DMS79 (cell line): ENCODE data around the gene ZBED3.
A peak's percentile ranks its signal among the peaks of the same experiment; 100 is the strongest.

Experiments
- DNase-seq: peaks from one replicate; lab custom pipeline; 2025; lab: John Stamatoyannopoulos, UW

The ZBED3 gene

DNA sequence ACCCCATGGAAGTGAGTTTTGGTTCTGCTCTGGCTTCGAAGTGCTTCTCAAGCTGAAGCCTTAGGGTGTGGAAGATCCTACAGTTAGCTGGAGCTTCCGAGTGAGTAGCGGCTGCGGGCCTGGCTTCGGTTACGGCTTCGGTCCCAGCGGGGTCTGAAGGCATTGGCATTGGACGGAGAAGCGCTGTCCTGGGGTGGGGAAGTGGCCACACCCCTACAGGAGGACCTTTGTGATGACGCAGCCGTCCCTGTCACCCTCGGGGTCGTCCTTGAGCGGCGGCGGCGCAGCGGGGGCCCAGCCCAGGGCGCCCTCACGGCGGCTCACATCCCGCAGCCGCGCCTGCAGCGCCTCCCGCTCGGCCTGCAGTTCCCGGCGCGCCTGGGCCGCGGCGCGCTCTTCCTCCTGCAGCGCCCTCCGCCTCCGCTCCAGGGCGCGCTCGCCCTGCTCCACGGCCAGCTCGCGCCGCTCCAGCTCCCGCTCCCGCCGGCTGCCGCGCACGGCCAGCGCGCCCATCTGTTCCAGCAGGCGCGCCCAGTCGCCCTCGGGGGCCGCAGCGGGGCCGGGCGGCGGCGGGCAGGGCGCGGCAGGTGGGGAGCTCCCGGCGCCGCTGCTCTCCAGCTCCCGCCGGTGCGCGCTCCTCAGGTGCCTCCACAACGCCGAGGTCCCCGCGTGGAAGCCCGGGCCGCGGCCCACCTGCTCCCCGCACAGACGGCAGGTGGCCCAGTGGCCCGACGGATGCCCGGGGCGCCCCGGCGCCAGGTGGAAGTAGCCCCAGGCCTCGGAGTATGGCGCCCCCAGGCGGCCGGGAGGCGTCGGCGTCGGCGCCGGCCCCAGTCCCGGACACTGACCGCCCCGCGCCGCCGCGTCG lies 9.9 kb downstream of the ZBED3 start:
- no peak for DNase-seq

DNA sequence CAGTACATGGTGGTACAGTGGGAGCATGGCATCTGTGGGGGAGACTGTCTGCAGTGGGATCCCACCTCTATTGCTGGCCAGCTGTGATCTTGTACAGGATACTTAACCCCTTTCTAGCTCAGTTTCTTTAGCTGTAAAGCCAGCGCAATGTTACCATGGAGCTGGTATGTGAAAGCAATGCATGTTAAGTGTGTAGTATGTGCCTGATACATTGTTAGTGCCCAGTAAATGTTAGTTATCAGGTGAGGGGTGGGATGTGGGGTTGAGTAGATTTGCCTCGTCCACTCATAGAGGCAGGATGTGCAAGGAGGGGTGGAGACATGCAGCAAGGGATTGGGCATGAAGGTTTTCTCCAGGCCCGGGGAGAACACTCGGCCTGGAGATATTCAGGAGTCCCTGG lies 12.3 kb downstream of the ZBED3 start:
- DNase-seq: no peak

DNA sequence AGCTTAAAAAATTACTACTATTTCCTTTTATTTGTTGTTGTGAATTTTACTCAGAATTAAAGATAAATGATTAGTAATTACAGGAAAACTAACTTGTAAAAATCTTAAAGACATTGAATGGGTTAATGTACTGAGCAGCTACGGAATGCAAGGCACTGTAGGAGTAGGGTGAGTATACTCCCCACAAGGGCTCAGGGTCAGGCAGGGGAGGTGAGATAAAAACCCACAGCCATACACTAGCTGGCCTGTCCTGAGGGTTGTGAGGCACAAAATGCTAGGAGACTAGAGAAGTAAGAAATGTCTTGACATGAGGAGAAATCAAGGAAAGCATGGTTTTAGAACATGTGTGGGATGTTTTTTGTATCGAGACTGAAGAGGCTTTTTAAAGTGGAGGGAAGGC lies 13.4 kb downstream of the ZBED3 start:
- no peak for DNase-seq

DNA sequence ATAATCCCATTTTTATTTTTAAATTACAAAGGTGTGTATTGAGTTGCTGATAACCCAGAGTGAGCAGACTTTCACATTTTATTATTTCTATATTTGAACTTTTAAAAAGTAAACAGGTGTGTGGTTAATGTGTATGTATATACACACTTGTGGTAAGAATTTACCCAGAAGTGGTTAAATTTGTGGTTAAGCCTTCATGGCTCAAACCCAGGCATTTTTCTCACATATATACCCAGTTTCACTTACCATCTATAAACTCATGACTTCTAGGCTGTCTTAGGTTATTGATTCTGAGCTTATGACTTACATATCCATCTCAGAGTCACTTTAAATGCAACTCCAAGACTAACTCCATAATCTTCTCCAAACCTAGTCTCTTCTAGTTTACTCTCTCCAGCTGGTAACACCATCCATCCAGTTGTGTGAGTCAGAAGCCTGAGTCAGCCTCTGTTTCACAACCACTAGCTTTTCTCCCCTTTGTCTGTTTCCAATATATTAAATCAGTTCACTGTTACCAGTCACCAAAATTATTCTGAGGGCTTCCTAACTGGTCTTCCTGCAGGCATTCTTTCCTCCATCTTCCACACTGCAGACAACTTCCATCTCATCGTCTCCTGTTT lies 20.2 kb downstream of the ZBED3 start:
- DNase-seq: no peak

DNA sequence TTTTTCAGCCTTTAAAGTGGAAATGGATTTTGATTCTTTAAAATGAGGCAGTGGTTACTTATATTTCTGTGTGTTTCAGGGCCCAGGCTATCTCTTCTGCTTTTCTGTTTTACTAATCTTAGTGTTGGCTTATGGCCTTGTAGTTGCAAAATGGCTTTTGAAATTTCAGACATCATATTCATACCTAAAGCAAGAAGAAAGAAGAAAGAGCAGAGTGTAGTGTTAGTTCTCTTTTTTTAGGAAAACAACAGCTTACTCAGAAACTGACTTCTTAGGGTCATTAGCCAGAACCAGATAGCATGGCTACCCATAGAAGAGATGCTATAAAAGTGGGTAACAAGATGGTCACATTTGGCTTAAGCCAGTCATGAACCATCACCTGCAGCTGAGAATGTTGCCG lies 20.9 kb downstream of the ZBED3 start:
- DNase-seq: no peak

DNA sequence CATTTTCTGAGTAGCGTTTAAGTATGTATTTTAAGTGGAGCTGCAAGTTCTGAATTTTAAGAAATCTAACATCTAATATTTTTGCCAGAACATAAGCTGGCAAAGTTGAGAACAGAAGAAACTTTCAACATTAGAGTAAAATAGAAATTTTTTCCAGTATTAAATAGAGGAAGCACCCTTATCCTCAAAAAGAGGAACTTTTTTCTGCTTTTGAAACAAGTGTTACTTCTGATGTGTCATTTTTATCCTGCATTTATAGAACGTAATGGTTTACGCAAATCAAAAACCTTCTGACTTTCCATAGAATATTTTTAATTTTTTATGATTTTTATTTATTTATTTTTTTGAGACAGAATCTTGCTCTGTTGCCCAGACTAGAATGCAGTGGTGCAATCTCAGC lies 21.8 kb downstream of the ZBED3 start:
- no peak for DNase-seq

DNA sequence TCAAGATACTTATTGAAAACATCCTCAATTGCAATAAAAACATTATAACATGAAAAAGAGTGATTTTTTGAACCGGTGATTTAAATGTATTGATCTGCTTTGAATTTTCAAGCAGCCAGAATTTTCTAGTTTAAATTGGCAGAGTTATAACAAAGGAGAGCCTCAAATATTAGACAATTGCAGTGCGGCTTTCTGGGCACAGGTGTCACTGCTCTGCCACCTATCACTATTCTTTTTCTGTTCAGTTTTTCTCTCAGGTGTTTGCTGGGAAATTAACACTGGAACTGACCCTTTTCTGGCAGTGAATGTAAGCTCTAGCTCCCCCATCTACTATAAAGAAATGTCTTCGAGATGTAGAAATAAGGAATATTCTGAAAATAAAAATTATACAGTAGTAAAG lies 23.0 kb downstream of the ZBED3 start:
- DNase-seq: no peak

DNA sequence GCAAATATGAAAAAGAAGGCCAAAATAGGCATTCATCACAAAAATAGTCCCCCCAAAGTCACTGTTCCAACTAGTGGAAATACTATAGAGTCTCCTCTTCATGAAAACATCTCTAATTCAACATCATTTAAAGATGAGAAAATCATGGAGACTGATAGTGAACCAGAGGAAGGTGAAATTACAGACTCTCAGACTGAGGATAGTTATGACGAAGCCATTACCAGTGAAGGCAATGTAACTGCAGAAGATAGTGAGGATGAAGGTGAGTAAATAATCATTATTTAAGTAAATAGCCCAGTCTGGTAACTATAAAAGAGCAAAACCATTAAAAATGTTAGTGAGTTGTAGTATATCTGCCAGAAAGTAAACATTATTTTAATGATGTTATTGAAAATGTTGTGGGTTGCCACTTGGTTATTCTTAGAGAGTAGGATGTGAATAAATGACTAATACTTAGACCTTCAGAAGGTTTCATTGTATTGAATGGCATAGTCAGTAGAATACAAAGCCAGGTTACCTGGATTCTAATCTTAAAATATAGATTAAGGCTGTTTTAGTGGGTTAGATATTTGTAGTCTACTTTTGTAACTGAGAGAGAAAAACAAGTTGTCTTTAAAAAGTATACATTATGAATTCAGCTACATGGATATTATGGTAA lies 40.5 kb downstream of the ZBED3 start:
- no peak for DNase-seq

DNA sequence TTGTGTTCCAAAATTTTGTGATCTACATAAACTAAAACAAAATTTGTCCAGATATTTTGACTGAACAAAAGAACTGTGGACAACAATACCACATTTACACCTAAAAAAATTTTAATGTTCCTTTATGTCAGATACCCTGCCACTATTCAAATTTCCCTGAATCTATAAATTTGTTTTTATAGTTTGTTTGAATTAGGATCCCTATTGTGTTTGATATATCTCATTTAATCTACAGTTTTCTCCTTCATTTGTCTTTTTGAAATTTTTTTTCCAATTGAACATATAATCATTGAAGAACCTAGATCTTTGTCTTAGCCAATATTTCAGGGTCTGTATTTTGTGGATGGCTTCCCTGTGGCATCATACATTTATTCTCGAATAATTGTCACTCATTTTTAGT lies 51.1 kb downstream of the ZBED3 start:
- no peak for DNase-seq

DNA sequence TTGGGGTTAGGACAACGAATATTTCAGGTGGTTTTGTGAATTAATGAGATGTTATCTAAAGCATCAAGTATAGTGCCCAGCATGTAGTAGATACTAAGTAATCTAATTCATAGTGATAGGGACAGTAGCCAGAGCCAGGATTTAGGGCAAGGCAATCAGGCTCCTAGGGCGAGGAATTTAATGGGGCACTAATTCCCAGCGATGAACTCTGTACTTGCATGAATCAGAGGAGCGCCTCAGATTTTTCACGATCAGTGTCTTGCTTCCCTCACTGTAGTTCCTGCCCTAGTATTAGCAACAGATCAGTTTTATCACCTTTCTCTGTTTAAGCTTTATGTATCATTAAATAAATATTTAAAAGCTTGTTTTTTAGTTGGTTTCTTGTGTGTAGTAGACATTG lies 53.7 kb downstream of the ZBED3 start:
- no peak for DNase-seq

DNA sequence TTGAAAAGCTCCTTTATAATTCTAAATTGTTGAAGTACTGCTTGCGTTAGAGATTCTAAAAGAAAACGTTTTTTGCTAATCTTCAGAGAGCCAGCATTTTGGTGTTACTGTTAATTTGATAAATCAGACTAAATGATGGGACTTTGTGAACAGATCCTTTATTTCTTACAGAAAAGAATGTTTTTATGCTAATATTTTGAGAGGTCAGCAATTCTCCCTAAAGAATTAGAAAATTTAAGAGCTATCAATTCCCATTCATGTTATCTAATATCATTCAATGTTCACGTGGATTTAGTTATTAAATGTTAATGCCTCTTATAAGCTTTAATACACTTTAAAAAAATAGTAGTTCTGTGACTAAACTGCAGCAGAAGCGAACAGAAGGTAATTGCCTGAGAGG lies 54.5 kb downstream of the ZBED3 start:
- DNase-seq: no peak

DNA sequence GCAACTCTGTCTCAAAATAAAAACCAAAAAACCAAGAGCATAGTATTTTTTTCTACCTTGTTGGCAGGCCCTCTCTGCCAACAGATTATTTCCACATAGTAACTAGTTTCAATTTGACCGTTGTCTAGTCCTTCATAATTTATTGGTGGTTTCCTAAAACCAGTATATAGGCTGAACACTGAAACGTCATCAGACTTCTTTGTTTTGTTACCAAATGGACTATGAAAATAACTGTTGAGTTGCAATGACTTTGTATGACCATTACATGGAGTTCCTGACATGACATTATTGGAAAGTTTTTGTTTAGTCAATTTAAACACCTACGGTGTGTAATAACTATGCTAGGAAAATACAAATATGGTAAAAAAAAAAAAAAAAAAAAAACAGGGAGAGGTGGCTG lies 55.2 kb downstream of the ZBED3 start:
- no peak for DNase-seq

DNA sequence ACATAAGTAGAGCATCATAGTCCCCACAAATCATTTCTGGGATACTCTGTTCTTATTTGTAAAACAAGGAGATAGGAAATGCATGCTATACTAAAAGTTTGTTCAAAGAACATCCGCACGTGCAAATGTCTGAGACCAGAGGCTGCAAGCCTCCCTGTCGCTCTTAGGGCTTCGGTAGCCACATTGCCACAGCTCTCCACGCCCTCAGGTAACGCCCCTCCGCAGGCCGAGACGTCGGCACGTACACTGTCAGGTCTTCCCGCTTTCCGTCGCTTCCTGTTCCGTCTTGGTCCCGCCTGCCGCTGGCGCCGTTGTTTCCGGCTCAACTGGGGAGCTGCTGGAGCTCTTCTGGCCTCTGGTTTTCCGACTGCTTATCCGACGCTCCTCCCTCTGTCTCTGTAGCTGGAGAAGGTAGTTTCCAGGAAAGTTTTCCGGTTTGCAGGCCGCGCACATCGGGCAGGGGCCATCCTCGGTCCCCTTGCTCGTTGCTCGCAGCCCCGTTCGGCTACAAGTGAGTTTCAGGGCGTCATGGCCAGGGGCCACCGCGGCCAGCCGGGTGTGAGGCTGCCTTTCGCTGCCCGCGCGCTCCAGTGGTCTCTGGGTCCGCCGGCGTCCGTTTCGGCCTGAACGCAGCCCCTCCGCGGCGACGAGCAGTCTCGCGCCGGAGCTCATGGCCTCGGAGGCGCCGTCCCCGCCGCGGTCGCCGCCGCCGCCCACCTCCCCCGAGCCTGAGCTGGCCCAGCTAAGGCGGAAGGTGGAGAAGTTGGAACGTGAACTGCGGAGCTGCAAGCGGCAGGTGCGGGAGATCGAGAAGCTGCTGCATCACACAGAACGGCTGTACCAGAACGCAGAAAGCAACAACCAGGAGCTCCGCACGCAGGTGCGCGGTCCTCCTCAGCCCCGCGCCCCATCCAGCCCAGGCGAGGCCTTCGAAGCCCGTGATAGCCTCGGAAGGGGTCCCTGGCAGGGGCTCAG lies 56.7 kb downstream of the ZBED3 start, which contains the start of gene AGGF1:
Gene AGGF1, plus strand, starts transcription at position 308 of the 975 bp plus-strand sequence. Its CDS starts 363 bp downstream, at position 671.
- DNase-seq: peak; percentile 75

DNA sequence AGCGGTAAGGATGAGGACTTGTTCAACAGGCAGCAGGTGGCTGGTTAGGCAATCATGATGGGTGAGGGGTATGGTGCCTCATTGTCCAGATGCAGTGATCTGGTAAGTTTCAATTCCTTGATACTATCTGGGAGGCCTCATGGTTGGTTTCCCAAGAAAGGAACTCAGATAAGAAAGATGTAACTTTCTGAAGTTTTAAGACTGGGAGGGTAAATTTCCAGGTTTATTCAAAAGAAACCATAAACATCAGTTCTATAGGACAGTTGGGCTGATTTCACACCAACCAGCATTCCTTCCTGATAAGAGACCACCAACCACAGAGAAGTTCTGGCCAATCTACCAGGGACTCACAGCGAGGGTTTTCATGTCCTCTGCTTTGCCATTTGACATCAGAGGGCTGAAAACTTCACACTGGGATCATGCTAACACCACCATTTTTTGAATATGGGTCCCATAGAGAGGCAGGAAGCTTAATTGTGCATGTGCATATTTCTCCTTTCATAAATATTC lies 57.7 kb downstream of the ZBED3 start:
- DNase-seq: no peak

DNA sequence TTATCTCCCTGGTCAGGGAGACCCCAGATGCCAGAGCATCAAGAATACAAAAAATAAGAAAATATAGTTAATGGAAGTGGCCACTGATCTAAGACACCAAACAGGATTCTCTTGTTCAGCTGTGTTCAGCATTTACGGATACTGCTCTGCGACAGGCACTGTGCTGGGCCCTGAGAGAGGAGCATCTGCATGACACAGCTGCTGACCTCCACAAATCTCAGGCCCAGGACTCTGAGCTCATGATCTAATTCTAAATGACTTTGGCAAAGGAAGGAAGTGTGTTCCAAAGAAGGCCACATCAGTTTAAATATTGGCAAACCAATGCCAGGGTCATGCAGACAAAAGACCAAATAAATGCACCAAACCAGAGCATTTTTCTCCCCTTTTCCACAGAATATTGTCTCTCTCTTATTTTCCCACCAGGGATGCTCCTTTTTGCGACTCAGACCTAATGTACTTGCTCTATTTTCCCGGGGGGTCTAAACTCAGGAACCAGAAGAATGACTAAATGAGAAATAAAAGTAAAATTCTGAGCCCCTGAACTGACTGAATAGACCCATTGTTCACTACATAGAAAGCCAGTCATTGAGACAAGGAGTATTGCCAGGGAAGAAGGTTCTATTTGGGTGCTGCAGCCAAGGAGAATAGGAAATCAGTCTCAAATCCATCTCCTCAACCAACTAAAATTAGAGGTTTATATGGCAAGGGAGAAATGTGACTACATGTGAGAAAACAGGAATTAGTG lies 58.3 kb downstream of the ZBED3 start:
- DNase-seq: no peak

DNA sequence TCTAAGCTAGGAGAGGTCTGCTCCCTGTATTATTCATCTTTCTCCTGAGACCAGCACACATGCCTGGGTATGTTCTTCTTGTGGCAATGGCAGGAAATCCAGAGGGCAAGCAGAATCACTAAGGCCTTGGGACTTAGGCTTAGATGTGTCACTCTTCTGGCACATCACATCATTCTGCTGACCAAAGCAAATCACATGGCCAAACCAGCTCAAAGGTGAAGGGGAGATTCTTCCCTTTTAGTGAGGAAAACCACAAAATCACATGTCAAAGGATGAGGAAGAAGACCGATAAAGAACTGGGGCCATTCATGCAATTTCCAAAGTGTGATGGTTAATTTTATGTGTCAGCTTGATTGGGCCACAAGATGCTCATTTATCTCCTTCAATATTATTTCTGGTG lies 62.6 kb downstream of the ZBED3 start:
- no peak for DNase-seq

DNA sequence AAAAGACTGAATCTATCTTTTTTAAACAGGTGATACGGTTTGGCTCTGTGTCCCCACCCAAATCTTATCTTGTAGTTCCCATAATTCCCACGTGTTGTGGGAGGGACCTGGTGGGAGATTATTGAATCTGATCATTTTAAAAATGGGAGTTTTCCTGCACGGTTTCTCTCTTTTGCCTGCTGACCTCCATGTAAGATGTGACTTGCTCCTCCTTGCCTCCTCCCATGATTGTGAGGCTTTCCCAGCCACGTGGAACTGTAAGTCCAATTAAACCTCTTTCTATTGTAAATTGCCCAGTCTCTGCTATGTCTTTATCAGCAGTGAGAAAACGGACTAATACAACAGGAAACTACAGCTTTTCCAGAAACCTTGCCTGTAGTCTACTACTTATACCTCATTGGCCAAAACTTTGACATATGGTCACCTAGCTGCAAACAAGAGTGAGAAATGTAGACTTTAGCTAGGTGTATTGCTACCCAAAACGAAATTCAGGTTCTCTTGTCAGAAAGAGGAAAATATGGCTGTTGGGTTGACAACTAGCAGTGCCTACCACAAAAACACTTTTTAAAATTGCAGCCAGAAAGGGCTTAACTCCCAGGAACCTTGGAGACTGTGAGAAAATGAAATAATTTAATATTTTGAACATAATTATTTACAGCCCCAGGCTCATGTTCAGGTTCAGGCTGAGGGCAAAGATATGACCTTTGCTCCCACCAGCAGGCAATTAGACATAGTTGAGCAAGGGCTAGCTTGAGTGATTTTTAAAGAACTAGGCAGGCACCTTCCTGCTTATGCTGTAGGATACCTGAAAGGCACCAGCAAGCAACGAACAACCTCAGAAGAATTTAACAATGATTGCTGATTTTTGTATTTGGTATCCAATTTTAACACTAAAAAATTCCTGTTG lies 64.3 kb downstream of the ZBED3 start:
- DNase-seq: no peak
